Endothelial cell of hepatic sinusoid (primary cell): Measurements from ENCODE around the gene MRPS12.

Experiments
- in situ Hi-C: cut with HindIII; loops from 2 replicates; pipeline ENCODE4 v1.10.0; 2017; ENCODE audit warnings: low sequenced_read_pairs

MRPS12 gene

GRCh38 chr19:38970664-38971532 is 40.2 kb downstream of the MRPS12 start:
- in situ Hi-C loops, result no loop called here

- in situ Hi-C loops, result no loop called here
Observed at GRCh38 chr19:38971672-38972071, 40.9 kb downstream of the MRPS12 start.

- in situ Hi-C loops, result no loop called here
Observed at GRCh38 chr19:38974624-38975213, 44.0 kb downstream of the MRPS12 start.

- in situ Hi-C loops, result no loop called here
Observed at GRCh38 chr19:38975214-38975860, 44.6 kb downstream of the MRPS12 start, which contains the start of gene FBXO17. Gene FBXO17, minus strand, starts transcription at chr19:38975742. Its CDS starts 25,423 bp downstream, at chr19:38950319.

GRCh38 chr19:38975861-38976271 is 45.1 kb downstream of the MRPS12 start:
- in situ Hi-C loops, result no loop called here

GRCh38 chr19:38977445-38978325 is 46.9 kb downstream of the MRPS12 start:
- in situ Hi-C loops, result no loop called here

GRCh38 chr19:38978326-38978689 is 47.6 kb downstream of the MRPS12 start:
- in situ Hi-C loops, result no loop called here

GRCh38 chr19:38979812-38980211 is 49.1 kb downstream of the MRPS12 start:
- in situ Hi-C loops, result no loop called here

- in situ Hi-C loops, result no loop called here
Observed at GRCh38 chr19:38980583-38981374, 50.0 kb downstream of the MRPS12 start.
